Neural progenitor cell (in vitro differentiated cells): ENCODE results near the gene DNAL4.

Experiments
- CTCF ChIP-seq: fragments of 200-600 bp; sonication (generic); IDR thresholded peaks from 2 replicates; pipeline ENCODE4 v1.5.1; 2017; ENCODE audit warnings: antibody characterized with exemption, mild to moderate bottlenecking
- EZH2 ChIP-seq: fragments of 200-600 bp; sonication (generic); IDR thresholded peaks from 2 replicates; pipeline ENCODE4 v1.6.1; 2017; ENCODE audit warnings: antibody characterized with exemption, mild to moderate bottlenecking, moderate library complexity

DNA sequence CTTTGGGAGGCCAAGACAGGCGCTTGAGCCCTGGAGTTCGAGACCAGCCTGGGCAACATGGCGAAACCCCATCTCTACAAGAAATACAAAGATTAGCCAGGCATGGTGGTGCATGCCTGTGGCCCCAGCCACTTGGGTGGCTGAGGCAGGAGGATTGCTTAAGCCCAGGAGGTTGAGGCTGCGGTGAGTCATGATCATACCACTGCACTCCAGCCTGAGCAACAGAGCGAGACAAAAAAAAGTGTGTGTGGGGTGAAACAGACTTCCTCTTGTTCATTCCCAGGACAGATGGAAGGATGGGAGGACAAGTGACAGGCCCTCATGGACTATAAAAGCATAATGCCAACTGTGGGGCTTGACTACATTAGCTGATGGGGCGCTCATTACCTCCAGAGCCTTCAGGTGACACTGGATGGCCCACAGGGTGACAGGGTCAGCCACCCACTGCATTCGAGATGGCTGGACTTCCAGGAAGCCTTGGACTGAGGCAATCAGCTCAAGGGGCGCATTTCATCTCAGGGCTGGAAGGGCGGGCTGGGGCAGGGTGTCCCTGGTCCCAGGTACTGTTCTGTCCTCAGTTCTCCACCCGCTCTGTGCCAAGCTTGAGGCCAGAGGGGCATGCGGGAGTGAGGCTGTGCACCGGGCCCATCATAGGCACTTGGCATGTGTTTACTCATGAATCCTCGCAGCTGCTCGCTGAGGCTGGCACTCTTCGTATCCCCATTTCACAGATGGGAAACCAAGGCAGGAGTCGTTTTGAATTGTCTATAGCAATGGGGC lies 37.4 kb upstream of the DNAL4 start:
- TF ChIP-seq CTCF, result no peak
- no peak for TF ChIP-seq EZH2
